ENCODE results near the gene SESTD1. TPM values are rescaled to one million over a fixed set of nuclear protein-coding genes. Genes with fewer than 3 reads are reported as not detected.
"Not testable (repeated sequence)": the region's sequence is repeated elsewhere in the genome, so short reads cannot be mapped to it uniquely, and the experiment has no call there.

Gene SESTD1
- polyA plus RNA-seq, 4 donors, result 65.4 to 86.0 (median 74.1) TPM

DNA sequence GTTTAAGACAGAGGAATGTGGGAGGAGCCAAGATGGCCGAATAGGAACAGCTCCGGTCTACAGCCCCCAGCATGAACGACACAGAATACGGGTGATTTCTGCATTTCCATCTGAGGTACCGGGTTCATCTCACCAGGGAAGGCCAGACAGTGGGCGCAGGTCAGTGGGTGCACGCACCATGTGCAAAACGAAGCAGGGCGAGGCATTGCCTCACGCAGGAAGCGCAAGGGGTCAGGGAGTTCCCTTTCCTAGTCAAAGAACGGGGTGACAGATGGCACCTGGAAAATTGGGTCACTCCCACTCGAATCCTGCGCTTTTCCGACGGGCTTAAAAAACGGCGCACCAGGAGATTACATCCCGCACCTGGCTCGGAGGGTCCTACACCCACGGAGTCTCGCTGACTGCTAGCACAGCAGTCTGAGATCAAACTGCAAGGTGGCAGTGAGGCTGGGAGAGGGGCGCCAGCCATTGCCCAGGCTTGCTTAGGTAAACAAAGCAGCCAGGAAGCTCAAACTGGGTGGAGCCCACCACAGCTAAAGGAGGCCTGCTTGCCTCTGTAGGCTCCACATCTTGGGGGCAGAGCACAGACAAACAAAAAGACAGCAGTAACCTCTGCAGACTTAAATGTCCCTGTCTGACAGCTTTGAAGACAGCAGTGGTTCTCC lies 68.6 kb downstream of the SESTD1 start:
- not testable (repeated sequence) for DNase-seq (ENCODE audit: low read depth in 4 of 4, low spot score in 3 of 4)

DNA sequence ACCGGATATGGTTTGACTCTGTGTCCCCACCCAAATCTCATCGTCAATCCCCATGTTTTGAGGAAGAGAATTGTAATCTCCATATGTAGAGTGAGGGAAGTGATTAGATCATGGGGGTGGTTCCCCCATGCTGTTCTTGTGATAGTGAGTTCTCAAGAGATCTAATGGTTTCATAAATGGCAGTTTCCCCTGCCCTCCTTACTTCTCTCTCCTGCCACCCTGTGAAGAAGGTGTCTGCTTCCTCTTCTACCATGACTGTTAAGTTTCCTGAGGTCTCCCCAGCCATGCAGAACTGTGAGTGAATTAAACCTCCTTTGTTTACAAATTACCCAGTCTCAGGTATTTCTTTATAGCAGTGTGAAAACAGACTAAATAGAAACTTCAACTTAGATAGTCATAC lies 69.5 kb downstream of the SESTD1 start:
- no peak for DNase-seq (ENCODE audit: low read depth in 4 of 4, low spot score in 3 of 4)

DNA sequence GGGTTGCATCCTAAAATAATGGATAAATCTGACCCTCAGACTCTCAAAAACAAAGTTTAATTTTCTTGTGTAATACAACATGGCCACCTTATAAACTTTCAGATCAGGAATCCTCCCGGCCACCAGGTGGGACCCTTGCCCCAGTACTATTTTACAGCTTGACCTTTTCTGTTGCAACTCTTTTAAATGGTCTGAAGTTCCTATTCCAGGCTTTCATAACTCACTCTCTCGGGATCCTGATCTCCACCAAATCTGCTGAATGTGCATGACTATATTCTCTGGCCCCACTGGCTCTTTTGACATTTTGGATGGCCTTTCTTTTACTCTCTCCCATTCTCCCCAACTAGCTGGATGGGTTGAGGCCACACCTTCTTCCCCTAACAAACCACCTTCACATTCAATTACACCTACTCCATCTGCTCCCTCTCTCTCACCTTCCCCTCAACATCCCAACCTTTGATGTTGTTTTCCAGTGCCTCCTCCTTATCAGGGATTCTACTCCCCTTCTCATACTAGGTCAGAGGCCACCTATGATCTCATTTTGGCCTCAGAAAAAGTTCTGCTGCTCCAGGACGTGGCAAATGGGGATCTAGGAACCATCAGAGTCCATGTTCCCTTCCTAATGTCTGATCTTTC lies 70.8 kb downstream of the SESTD1 start:
- DNase-seq (ENCODE audit: low read depth in 4 of 4, low spot score in 3 of 4), result no peak

DNA sequence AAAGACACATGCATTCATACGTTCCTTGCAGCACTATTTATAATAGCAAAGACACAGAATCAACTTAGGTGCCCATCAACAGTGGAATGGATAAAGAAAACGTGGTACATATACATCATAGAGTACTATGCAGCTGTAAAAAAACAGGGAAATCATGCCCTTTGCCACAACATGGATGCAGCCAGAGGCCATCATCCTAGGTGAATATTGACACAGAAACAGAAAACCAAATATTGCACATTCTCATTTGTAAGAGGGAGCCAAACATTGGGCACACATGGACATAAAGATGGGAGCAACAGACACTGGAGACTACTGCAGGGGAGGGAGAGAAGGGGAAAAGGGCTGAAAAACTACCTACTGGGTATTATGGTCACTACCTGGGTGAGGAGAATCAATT lies 73.5 kb downstream of the SESTD1 start:
- no peak for DNase-seq (ENCODE audit: low read depth in 4 of 4, low spot score in 3 of 4)

DNA sequence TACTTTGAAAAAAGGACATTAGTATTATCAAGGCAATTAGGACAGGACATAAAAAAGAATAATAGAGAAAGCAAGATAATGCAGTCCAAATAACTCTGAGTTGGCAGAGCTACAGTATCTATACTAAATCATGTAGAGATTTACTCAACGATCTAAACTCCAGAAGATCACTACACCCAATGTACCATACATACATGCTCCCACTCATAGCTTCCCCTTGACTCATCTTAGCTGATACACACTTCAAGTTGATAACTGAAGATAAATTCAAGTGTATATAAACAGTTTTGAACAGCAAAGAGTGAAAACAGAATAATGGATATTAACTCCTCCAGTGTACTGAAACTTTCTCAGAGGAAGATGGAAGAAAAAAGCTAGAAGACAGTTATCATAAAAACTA lies 78.5 kb downstream of the SESTD1 start:
- DNase-seq (ENCODE audit: low read depth in 4 of 4, low spot score in 3 of 4), result no peak

DNA sequence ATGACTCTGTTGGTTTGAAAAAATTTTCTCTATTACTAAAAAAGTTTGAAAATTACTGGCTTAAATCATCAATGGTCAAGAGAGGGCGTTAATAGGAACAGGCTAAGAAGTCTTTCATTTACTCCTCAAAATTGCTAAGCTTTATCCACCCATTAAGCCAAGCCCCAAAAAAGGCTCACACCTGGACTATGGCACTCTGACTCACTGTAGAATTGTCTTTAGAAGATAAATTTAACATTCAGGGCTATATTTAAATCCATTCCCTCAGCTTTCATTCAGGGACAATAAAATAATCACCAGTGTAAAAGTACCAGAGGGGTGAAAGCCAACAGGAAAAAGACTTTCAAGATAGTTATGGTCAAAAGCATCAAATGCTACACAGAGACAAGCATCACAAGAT lies 80.0 kb downstream of the SESTD1 start:
- DNase-seq (ENCODE audit: low read depth in 4 of 4, low spot score in 3 of 4), result no peak

DNA sequence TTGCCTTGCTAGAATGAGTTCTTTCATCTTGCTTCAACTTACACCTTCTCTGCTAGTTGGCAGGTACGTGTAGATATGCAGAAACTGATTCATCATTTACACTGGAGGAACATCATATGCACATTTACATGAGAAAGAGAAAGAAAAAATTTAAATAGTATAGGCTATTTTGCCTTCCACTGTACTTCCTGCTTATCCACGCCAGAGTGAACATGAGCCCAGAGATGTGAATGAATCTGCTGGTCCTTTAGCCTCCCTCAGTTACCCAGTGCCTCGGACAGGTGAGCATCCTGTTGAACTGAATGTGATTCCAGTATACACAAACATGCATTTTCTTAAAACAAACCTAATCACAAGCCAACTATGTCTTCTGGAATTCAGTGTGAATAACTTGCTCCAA lies 83.6 kb downstream of the SESTD1 start:
- no peak for DNase-seq (ENCODE audit: low read depth in 4 of 4, low spot score in 3 of 4)

DNA sequence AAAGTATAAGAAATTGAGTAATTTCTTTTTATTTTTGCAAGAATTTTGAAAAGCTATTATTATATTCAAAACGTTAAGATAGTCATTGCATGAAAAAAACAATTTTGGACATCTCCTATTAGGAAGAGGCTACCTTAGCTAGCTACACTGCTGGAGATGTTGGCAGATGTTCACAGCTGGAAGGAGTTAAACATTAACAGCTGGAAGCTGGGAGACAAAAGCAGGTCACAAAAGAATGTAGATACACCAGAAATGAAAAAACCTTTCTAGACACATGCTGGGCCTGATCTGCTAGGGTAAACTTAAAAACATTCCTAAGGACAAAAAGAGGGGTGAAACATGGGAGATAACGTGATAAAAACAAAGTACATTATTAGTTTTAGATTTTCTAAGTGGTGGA lies 84.4 kb downstream of the SESTD1 start:
- no peak for DNase-seq (ENCODE audit: low read depth in 4 of 4, low spot score in 3 of 4)

DNA sequence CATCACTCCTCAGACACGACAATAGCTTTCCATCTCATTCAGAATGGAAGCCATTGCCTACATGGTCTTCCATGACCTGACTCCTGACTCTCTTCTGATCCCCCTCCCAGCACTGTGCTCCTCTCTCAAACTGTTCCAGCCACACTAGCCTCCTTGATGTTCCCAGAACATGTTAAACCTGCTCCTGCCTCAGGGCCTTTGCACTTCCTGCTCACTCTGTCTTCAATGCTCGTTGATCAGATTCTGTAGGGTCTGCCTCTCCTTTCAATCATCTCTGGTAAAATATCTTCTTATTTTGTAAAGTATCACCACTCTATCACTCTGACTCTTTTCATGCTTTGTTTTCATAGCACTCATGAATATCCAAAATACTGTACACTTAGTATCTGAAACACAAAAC lies 84.9 kb downstream of the SESTD1 start:
- no peak for DNase-seq (ENCODE audit: low read depth in 4 of 4, low spot score in 3 of 4)

DNA sequence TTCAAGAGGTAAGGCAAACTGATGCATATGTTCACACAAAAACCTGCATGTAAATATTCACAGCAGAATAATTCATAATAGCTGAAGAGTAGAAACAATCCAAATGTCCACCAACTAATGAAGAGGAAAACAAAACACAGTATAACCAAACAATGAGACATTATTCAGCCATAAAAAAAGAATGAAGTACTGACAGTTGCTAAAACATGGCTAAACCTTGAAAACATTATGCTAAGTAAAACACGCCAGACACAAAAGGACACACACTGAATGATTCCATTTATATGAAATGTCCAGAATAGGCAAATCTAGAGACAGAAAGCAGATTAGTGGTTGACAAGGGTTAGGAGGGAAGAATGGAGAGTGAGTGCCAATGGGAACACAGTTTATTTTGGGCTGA lies 86.9 kb downstream of the SESTD1 start:
- DNase-seq (ENCODE audit: low read depth in 4 of 4, low spot score in 3 of 4), result no peak

DNA sequence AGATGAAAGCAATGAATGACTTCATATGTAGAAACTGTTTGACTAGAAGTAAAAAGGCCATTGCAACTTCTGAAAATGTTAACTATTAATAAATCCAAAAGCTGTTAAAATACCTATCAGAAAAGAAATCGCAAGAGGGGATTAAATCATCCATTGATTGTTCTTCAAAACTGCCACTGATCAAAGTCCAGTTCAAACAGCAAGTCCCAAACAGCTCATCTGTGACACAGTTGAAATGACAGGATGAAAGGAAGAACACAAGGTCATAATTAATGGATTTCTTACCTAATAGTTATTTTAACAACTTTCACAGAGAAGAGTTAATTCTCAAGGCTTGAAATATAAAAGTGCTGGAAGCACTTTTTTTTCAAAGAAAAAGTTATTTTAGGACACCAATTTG lies 90.4 kb downstream of the SESTD1 start:
- DNase-seq (ENCODE audit: low read depth in 4 of 4, low spot score in 3 of 4), result no peak

DNA sequence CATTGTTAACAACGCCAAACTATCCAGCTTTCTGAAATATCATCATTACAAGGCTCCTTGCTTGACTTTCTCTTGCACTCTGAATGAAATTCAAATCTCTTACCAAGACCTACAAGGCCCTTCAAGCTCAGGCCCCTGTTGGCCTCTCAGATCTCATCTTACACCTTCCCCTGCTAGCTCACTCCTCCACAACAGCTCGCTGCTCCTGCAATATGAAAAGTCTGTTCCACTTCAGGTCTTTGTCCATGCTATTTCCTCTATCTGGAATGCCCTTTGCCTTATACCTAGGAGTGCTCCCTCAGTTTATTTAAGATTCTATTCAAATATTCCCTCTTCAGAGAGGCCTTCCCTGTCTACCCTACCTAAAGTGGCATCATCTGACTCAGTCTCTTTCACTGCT lies 91.7 kb downstream of the SESTD1 start:
- DNase-seq (ENCODE audit: low read depth in 4 of 4, low spot score in 3 of 4), result no peak

DNA sequence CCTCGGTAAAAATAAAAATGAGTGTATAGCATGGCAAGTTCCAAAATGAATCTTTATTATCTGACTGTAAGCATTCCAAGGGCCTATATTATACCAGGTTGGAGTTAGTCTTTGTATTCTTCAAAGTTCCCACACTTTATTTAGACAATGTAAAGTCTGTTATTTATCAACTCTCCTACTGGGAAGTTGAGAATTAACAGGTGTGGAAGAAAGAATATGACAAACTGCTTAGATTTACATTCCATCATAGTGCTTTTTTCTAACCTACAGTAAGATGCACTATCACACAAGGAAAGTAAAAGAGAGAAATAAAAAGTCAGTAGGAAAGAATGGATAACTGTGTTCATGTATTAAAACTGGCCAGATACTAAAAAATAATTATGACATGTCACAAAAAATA lies 93.3 kb downstream of the SESTD1 start:
- no peak for DNase-seq (ENCODE audit: low read depth in 4 of 4, low spot score in 3 of 4)

DNA sequence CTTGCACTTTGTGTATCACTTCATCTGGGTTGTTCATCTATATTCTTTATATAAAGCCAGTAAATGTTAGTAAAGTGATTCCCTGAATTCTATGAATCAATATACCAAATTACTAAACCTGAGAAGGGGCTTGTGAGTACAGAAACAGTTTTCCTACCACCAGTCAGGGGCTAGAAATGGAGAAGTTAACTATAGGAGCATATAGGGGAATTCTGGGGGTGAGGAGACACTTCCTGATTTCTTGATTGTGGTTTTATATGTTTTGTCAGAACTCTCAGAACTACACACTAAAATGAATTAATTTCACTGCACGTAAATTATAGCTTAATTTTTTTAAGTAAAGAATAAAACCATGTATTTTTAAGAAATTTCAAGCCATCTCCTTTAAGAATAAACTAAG lies 93.7 kb downstream of the SESTD1 start:
- DNase-seq (ENCODE audit: low read depth in 4 of 4, low spot score in 3 of 4), result no peak

DNA sequence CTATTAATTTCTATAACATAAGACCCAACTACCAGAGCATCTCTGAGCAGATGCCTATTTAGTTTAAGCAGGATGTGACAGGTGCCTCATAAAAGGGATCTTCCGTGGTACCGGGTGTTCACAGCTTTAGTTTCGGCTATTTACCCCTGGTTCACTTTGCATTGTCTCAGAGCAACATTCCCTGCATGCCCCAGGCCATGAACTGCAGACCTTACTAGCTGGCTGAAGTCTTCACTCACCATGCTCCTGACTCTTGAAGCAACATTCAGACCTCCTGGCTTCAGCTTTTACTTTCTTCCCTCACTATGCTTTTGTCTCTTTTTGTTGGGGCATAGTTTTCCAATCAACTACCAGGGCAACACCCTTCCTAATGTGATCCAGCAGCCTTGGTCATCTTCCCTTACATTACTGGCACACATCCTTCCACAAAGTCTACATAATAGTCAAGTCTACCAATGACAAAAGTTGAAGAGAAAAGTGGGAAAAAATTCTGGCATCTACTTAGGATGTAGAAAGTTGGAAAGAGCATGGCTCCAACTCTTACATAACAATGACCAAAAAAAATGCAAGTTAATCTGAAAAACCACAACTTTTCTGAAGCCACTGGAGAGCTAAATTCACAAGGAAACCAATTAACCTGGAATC lies 99.2 kb downstream of the SESTD1 start:
- DNase-seq (ENCODE audit: low read depth in 4 of 4, low spot score in 3 of 4), result no peak

DNA sequence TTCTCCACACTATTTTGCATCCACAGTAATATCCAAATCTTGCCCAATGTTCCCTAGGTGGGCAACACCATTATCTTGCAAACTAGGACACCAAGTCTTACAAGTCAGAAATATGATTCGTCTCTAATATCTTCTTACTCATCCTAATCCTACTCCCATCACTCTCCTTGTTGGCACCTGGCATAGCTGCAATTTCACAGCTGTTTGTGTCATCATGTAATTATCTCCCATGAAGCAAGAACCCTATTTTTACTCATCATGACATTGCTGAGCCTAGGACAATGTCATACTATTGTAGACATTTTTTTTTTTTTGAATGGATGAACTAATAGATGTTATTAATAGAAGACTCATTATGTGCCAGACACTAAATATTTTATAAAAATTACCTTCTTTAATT lies 123.4 kb downstream of the SESTD1 start:
- no peak for DNase-seq (ENCODE audit: low read depth in 4 of 4, low spot score in 3 of 4)

DNA sequence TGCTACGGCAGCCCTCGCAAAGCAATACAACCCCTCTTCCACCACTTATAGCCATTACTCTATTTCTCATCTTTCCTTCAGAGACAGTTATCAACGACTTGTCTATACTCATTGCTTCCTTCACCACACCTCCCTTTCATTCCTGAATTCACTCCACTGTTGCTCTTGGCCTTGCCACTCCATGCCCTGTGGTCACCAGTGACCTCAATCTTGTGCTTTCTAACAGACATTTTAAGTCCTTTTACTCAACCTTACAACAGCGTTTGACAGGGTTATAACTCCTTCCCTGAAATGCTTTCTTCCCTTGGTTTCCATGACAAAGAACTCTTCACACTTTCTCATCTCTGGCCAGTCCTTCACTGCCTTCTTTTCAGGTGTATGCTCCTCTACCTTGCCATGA lies 124.1 kb downstream of the SESTD1 start:
- no peak for DNase-seq (ENCODE audit: low read depth in 4 of 4, low spot score in 3 of 4)

DNA sequence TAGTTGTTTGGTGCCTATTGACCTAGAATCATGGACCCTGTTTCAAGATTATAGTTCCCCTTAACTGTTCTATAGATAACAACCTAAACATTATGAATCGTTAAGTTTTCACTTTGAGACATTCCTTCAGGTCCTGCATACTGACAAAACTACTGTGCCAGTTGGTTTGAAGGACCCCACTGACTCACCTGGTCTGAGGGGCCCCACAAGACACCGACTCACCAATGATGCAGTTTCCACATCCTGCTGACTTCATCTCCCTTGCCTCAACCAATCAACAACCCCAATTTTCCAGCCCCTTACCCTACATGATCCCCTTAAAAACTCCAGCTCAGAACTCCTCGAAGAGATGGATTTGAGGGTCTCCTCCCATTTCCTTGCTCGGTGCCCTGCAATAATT lies 125.1 kb downstream of the SESTD1 start:
- DNase-seq (ENCODE audit: low read depth in 4 of 4, low spot score in 3 of 4), result no peak

DNA sequence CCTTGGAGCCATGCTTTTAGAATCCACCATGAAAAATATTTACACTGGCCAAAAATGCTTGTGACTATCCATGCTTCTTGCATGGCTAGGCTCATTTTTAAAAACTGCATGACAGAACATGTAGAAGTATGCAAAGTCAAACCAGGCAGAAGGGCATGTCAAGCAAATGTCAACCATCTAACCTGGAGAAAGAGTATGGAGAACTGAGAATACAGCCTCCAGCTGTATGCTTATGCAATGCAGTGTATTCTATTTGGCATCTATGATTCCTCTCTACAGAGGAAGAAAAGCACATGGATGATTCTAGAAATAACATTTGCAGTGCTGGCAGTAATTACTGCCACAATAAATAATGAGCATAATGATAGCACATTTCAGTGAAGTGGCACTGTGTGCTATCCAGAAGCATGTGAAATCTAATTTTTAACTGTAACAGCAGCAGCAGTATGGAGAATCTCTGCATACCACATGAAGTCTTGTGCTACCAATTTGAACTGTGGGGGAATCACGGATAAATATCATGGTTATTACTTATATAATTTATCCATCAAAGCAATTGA lies 127.4 kb downstream of the SESTD1 start:
- DNase-seq (ENCODE audit: low read depth in 4 of 4, low spot score in 3 of 4), result no peak

DNA sequence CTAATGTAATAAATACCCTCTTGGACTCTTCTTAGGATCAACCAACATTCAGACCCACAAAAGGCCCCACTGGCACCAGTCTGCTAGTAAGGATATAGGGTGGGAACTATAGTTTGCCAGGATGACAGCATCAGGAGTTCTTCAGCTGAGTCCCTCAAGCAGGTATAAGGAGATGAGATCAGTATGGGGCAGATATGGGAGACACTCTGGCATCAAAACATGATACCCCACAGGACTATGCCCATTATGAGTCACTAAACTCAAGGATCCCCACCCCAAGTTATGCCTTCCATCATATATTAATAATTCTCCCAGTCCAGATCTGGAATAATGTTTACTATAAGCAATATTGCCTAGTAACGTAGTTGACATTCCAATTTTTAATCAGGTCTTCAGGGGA lies 131.6 kb downstream of the SESTD1 start:
- no peak for DNase-seq (ENCODE audit: low read depth in 4 of 4, low spot score in 3 of 4)

DNA sequence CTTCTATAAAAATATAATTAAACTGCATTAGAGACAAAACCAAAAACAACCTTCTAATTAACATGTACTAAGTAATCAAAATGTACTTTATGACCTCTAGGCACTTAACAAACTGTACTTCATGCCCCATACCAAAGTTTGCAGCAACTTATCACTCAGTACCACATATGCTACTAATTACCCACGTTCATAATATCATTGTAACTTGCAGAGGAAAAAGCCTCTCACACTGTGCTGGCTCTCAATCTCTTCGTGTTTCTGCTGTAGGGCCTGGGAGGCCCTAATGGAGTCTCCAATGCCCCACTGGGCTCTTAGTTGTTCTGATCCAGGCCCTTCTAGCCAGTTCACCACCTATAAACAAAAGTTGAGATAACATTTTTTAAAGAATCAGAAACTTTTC lies 132.6 kb downstream of the SESTD1 start:
- no peak for DNase-seq (ENCODE audit: low read depth in 4 of 4, low spot score in 3 of 4)

DNA sequence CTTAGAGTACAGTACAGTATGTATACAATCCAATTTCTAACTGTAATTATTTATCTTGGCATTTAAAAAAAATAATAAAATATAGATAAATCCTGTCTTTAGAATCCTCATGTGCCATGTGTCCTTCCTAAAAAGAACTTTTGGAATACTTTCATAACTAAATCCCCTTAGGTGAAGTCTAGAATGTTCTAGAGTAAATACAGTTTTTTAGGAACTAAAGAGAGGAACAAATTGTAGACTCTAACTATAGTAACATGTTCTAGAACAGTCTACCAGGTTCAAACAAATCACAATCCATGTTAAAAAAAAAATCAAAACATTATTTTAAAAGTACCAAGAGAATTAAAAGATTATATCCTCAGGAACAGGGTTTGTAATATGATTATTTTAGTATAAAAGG lies 134.1 kb downstream of the SESTD1 start:
- DNase-seq (ENCODE audit: low read depth in 4 of 4, low spot score in 3 of 4), result no peak

Data from right renal pelvis (tissue), 4 donors.